Testis (tissue), 2 donors: ENCODE results near the gene SPTBN4.

Source experiments
- POLR2A ChIP-seq: fragments of 450-650 bp; IDR thresholded peaks from one replicate; pipeline ENCODE4 v1.6.1; 2017; ENCODE audit warnings: antibody characterized with exemption, mild to moderate bottlenecking, moderate library complexity
- TF ChIP-seq, protein P1 (sequence below), 3 experiments: fragments of 450-650 bp in 2 of 3; fragments of 200-600 bp in 1 of 3; sonication (generic) in 1 of 3; IDR thresholded peaks; one replicate each; pipeline ENCODE4 v1.5.1; 2016 to 2019; ENCODE audit warnings: antibody characterized with exemption in 3 of 3, mild to moderate bottlenecking in 2 of 3, moderate library complexity in 1 of 3

GRCh38 chr19:40619333-40620160 is 152.7 kb downstream of the SPTBN4 start:
- TF ChIP-seq POLR2A: no peak
- TF ChIP-seq, protein P1, sequence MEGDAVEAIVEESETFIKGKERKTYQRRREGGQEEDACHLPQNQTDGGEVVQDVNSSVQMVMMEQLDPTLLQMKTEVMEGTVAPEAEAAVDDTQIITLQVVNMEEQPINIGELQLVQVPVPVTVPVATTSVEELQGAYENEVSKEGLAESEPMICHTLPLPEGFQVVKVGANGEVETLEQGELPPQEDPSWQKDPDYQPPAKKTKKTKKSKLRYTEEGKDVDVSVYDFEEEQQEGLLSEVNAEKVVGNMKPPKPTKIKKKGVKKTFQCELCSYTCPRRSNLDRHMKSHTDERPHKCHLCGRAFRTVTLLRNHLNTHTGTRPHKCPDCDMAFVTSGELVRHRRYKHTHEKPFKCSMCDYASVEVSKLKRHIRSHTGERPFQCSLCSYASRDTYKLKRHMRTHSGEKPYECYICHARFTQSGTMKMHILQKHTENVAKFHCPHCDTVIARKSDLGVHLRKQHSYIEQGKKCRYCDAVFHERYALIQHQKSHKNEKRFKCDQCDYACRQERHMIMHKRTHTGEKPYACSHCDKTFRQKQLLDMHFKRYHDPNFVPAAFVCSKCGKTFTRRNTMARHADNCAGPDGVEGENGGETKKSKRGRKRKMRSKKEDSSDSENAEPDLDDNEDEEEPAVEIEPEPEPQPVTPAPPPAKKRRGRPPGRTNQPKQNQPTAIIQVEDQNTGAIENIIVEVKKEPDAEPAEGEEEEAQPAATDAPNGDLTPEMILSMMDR (IDR thresholded peaks at IDR 0.05): no peak
